WTC11 (cell line): Measurements from ENCODE around the gene SEZ6. TPM values are rescaled to one million over a fixed set of nuclear protein-coding genes. Genes with fewer than 3 reads are reported as not detected.
A peak's percentile ranks its signal among the peaks of the same experiment; 100 is the strongest.

ENCODE experiments used
- ATAC-seq: fragments of 200-7000 bp; cut with Tn5 transposase; 2 replicates; pipeline ENCODE4 v1.10.0; 2021; ENCODE audit warnings: mild to moderate bottlenecking, moderate library complexity
- CTCF ChIA-PET: fragments of 300-600 bp; sonication (Branson Sonifier 250); formaldehyde crosslinking; loops from one replicate; lab custom pipeline; 2021; ENCODE audit warnings: antibody characterized with exemption; lab: Charles Lee
- POLR2A ChIA-PET: fragments of 350-600 bp; sonication (Branson Sonifier 250); formaldehyde crosslinking; loops from one replicate; lab custom pipeline; 2021; ENCODE audit warnings: antibody characterized with exemption; lab: Charles Lee
- DNase-seq: peaks from one replicate; pipeline ENCODE4 v3.0.0; 2021; ENCODE audit warnings: low spot score
- H3K27ac Mint-ChIP-seq: 2 replicates; pipeline ENCODE4 v1.8.0; 2021; ENCODE audit warnings: mixed read lengths
- H3K27me3 Mint-ChIP-seq: 2 replicates; pipeline ENCODE4 v1.8.0; 2021; ENCODE audit warnings: low read depth, mild to moderate bottlenecking, moderate library complexity, mixed read lengths
- H3K36me3 Mint-ChIP-seq: 2 replicates; pipeline ENCODE4 v1.8.0; 2021; ENCODE audit warnings: mixed read lengths
- H3K4me1 Mint-ChIP-seq: 2 replicates; pipeline ENCODE4 v1.8.0; 2022; ENCODE audit warnings: mixed read lengths
- H3K4me3 Mint-ChIP-seq: 2 replicates; pipeline ENCODE4 v1.8.0; 2021; ENCODE audit warnings: mild to moderate bottlenecking, moderate library complexity, mixed read lengths
- H3K9me3 Mint-ChIP-seq: 2 replicates; pipeline ENCODE4 v1.8.0; 2021; ENCODE audit warnings: mixed read lengths
- ATF3 ChIP-seq: sonication (generic); formaldehyde crosslinking; conservative IDR thresholded peaks from 2 replicates; pipeline ENCODE4 v1.8.1; 2022; ENCODE audit warnings: mild to moderate bottlenecking, missing genetic modification reagents
- CDX4 ChIP-seq: fragments of 250-450 bp; sonication (Bioruptor Pico); IDR thresholded peaks from 2 replicates; pipeline ENCODE4 v1.9.0; 2021; ENCODE audit warnings: moderate library complexity, mild to moderate bottlenecking, inconsistent platforms, borderline replicate concordance
- CTCF ChIP-seq: fragments of 200-600 bp; IDR thresholded peaks from 2 replicates; pipeline ENCODE4 v1.8.0; 2022; ENCODE audit warnings: antibody characterized with exemption
- E2F5 ChIP-seq: sonication (generic); formaldehyde crosslinking; IDR thresholded peaks from 2 replicates; pipeline ENCODE4 v1.8.1; 2022; ENCODE audit warnings: mild to moderate bottlenecking, moderate library complexity, missing genetic modification reagents
- EMX1 ChIP-seq: fragments of 250-450 bp; sonication (Bioruptor Pico); IDR thresholded peaks from 2 replicates; pipeline ENCODE4 v1.8.0; 2021; ENCODE audit warnings: mild to moderate bottlenecking
- ESRRA ChIP-seq: sonication (generic); formaldehyde crosslinking; IDR thresholded peaks from 2 replicates; pipeline ENCODE4 v1.8.1; 2022; ENCODE audit warnings: mild to moderate bottlenecking, missing genetic modification reagents, borderline replicate concordance
- GTF2I ChIP-seq: fragments of 250-450 bp; sonication (Bioruptor Pico); conservative IDR thresholded peaks from 2 replicates; pipeline ENCODE4 v1.4.0; 2021; ENCODE audit warnings: mild to moderate bottlenecking
- HMGA2 ChIP-seq: fragments of 250-450 bp; sonication (Bioruptor Pico); IDR thresholded peaks from 2 replicates; pipeline ENCODE4 v1.4.0; 2021; ENCODE audit warnings: mild to moderate bottlenecking, moderate library complexity
- JAZF1 ChIP-seq: fragments of 250-450 bp; sonication (Bioruptor Pico); IDR thresholded peaks from 2 replicates; pipeline ENCODE4 v1.9.0; 2021; ENCODE audit warnings: moderate library complexity, mild to moderate bottlenecking, inconsistent platforms
- KAT7 ChIP-seq: sonication (generic); formaldehyde crosslinking; IDR thresholded peaks from 2 replicates; pipeline ENCODE4 v1.8.1; 2023; ENCODE audit warnings: missing genetic modification reagents, mild to moderate bottlenecking, borderline replicate concordance
- MAX ChIP-seq: sonication (generic); formaldehyde crosslinking; IDR thresholded peaks from 2 replicates; pipeline ENCODE4 v1.8.0; 2022; ENCODE audit warnings: mild to moderate bottlenecking, missing genetic modification reagents
- MXD4 ChIP-seq: fragments of 250-450 bp; sonication (Bioruptor Pico); IDR thresholded peaks from 2 replicates; pipeline ENCODE4 v1.8.0; 2021; ENCODE audit warnings: mild to moderate bottlenecking, moderate library complexity, borderline replicate concordance
- MYBL2 ChIP-seq: sonication (generic); formaldehyde crosslinking; IDR thresholded peaks from 2 replicates; pipeline ENCODE4 v1.8.1; 2023; ENCODE audit warnings: mild to moderate bottlenecking, moderate library complexity, missing genetic modification reagents
- NFE2L1 ChIP-seq: sonication (generic); formaldehyde crosslinking; IDR thresholded peaks from 2 replicates; pipeline ENCODE4 v1.8.1; 2023; ENCODE audit warnings: missing genetic modification reagents
- PRDM15 ChIP-seq: sonication (generic); formaldehyde crosslinking; IDR thresholded peaks from 2 replicates; pipeline ENCODE4 v1.8.0; 2022; ENCODE audit warnings: missing genetic modification reagents
- TCF7 ChIP-seq: sonication (generic); formaldehyde crosslinking; IDR thresholded peaks from 2 replicates; pipeline ENCODE4 v1.8.0; 2022; ENCODE audit warnings: mild to moderate bottlenecking, low read depth, missing genetic modification reagents, moderate library complexity
- TEAD4 ChIP-seq: sonication (generic); formaldehyde crosslinking; IDR thresholded peaks from 2 replicates; pipeline ENCODE4 v1.8.0; 2022; ENCODE audit warnings: mild to moderate bottlenecking, missing genetic modification reagents
- USF1 ChIP-seq: sonication (generic); formaldehyde crosslinking; IDR thresholded peaks from 2 replicates; pipeline ENCODE4 v1.8.0; 2022; ENCODE audit warnings: mild to moderate bottlenecking, missing genetic modification reagents
- ZNF138 ChIP-seq: sonication (generic); formaldehyde crosslinking; conservative IDR thresholded peaks from 2 replicates; pipeline ENCODE4 v1.8.1; 2022; ENCODE audit warnings: mild to moderate bottlenecking, moderate library complexity, missing genetic modification reagents
- ZNF263 ChIP-seq: sonication (generic); formaldehyde crosslinking; IDR thresholded peaks from 2 replicates; pipeline ENCODE4 v1.8.1; 2022; ENCODE audit warnings: low read depth, mild to moderate bottlenecking, moderate library complexity, missing genetic modification reagents
- ZNF416 ChIP-seq: fragments of 250-450 bp; sonication (Bioruptor Pico); IDR thresholded peaks from 2 replicates; pipeline ENCODE4 v1.9.0; 2021; ENCODE audit warnings: mild to moderate bottlenecking, inconsistent platforms
- ZNF425 ChIP-seq: fragments of 250-450 bp; sonication (Bioruptor Pico); conservative IDR thresholded peaks from 2 replicates; pipeline ENCODE4 v1.9.0; 2021; ENCODE audit warnings: mild to moderate bottlenecking
- total RNA-seq: library from RNA; stranded (reverse); gene quantifications from 3 replicates; pipeline ENCODE4 v1.2.3, GENCODE V29; 2021

SEZ6 gene
- total RNA-seq, 1 experiment from 2014 or later = 3.0 TPM

- TF ChIP-seq CTCF (no peak), TCF7 (CRISPR knock-in tag) (no peak), JAZF1 (CRISPR knock-in tag) (no peak), USF1 (CRISPR knock-in tag) (no peak), GTF2I (CRISPR knock-in tag) (no peak)
Observed at GRCh38 chr17:29048440-29049368, 42.9 kb upstream of the SEZ6 start (continued).

GRCh38 chr17:29046473-29046839, 40.6 kb upstream of the SEZ6 start:
- Mint-ChIP-seq H3K4me1 (peaks cover 66% of the 10 kb centered on the region), H3K27me3 (no peaks in the 10 kb centered on the region), H3K36me3 (peaks cover 18% of the 10 kb centered on the region), H3K4me3 (no peak overlapping the region), H3K27ac (peak overlapping the region; percentile 42; the same call in 1 of the 2 replicates), H3K9me3 (no peaks in the 10 kb centered on the region)
- ChIA-PET CTCF (no interaction called here), POLR2A (no interaction called here)
- no peak for DNase-seq
- no peak for TF ChIP-seq MYBL2
- TF ChIP-seq E2F5 (CRISPR knock-in tag) = no peak
- no peak for TF ChIP-seq GTF2I (CRISPR knock-in tag)
- TF ChIP-seq ZNF416 = no peak
- no peak for TF ChIP-seq TEAD4 (CRISPR knock-in tag)
- TF ChIP-seq NFE2L1 (CRISPR knock-in tag) = no peak
- TF ChIP-seq CDX4 = no peak
- TF ChIP-seq ZNF138 (CRISPR knock-in tag) = no peak
- no peak for TF ChIP-seq ATF3
- TF ChIP-seq KAT7 (CRISPR knock-in tag) = no peak
- TF ChIP-seq PRDM15 (CRISPR knock-in tag) = no peak
- TF ChIP-seq ZNF263 (CRISPR knock-in tag) = no peak
- TF ChIP-seq ESRRA (CRISPR knock-in tag) = no peak
- TF ChIP-seq MXD4 (CRISPR knock-in tag) = no peak
- no peak for TF ChIP-seq MAX
- TF ChIP-seq ZNF425 = no peak
- TF ChIP-seq HMGA2 (CRISPR knock-in tag) = no peak
- TF ChIP-seq EMX1 (CRISPR knock-in tag) = no peak
- no peak for ATAC-seq
